HG03175 (cell line): ENCODE results near the gene SCGN.

Source experiments
- ATAC-seq: cut with Tn5 transposase; IDR thresholded peaks from one replicate; pipeline ENCODE4 v1.9.1; 2021; ENCODE audit warnings: mild to moderate bottlenecking, moderate library complexity; ENCODE audit not compliant: unreplicated experiment

SCGN gene

DNA sequence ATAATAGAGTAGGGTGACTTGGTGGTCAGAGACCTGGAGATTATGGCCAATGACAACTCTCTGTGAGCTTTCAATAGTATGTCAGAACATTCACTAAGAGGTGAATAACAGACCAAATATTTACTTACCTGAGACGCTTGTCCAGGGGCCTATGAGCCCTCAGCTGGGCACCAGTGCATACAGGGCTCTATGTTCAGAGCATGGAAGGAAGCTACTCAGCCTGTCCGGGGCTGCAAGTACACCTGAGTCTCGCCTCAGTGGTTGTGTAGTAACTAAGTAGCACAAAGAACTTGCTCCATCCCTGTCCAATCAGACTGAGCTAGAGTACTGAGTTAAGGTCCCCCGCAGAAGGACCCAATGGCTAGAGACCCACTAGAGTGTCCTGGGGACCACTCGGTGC lies 11.6 kb upstream of the SCGN start:
- ATAC-seq, result no peak

DNA sequence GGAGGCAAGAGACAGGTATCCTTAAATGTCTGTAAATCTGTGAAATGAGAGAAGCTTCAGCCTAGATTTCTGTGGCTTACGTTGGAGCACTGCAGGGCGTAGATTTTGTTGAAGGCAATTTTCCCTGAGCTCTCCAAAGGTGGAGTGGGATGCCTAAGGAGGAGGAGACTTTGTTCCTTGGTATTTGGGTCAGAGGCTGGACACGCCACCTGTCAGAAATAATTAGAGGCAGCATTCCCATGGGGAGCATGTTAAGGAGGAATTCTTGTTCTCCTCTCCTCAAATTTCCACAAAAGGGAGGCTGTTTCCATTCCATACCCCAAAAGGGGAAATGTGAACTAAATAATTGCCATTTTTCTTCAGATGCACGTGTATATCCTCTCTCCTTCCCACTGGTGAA lies 11.1 kb upstream of the SCGN start:
- no peak for ATAC-seq

DNA sequence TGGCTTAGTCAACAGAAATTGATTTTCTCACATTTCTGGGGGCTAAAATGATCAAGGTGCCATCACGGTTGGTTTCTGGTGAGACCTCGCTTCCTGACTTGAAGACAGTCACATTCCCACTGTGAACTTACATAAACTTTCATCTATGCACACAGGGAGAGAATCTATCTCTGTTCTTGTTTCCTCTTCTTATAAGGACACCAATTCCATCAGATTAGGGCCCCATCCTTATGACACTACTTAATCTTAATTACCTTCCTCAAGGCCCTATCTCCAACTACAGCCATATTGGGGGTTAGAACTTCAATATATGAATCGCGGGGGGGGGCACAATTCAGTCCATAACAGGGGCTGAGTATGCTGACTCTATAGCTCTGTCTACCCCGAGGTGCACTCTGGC lies 10.6 kb upstream of the SCGN start:
- ATAC-seq, result no peak

DNA sequence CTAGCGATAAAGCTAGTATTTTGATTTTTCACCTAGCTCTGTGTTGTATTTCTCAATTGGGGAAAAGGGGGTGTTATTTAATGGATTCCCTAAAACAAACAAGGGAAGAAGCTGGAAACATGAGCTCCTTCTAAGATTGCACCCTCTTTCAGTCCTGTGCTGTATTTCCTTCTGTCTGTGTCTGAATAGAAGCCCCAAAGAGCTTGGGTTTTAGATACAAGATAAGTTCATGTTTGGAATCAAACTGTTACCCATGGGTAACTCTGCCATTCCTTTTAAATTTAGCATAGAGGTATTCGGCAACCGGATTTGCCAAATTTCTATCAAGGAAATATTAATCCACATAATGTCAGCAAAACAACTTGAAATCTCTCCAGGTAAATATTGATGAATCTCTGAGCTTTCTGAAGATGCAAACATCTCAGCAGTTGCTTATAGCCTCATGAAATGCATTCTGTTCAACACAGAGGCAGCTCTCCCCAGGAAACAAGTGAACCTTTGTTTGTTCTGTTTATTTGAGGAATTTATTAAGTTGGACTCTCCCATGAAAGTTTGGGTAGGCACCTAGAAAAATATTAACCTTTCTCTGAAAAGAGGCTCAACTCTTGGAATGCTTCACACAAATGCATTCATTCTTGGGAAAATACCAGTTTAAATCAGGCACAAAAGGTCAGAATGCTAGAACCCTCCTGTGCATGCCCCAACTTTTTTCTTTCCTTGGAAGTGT lies 9.9 kb upstream of the SCGN start:
- ATAC-seq, result no peak

DNA sequence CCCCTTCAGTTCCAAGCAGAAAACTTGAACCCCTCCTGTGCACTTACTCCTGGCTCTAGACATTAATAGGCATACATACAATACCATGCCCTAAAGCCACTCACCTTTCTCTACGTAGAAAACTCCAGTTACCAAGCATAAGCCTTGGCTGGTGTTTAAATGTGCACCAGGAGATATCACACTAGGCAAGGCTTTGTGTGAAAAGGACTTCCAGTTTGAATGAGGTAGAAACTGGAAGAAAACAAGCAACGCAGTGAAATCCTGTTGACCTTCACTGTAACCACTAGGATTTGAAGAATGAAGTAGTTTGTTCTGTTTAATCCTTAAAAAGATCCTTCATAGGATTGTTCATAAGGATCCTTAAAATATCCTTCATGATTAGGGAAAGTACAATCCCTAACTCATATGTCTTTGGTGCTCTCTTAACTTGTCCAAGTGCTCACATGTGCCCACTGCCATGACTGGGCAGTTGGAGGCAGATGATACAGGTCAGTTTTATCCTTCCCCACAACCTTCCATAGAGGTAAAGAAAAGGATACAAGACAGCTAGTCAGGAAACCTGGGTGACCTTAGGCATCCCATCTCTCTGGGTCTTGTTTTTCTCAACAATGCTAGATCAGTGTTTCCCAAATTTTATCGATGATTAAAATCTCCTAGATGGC lies 9.2 kb upstream of the SCGN start:
- no peak for ATAC-seq

DNA sequence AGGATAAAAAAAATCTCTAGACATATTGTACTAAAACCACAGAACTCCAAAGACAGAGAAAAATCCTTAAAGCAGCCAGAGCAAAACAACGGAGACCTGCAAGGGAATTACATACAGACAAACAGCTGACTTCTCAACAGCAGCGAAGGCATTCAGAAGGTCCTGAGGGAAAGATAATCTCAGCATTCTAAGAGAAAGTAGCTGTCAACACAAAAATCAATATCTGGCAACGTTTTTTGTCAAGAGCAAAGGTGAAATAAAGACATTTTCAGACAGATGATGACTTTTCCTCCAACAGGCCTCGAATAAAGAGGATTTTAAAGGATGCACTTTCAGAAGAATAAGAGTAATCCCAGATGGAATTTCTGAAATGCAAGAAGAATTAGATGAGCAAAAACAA lies 6.1 kb upstream of the SCGN start:
- no peak for ATAC-seq

DNA sequence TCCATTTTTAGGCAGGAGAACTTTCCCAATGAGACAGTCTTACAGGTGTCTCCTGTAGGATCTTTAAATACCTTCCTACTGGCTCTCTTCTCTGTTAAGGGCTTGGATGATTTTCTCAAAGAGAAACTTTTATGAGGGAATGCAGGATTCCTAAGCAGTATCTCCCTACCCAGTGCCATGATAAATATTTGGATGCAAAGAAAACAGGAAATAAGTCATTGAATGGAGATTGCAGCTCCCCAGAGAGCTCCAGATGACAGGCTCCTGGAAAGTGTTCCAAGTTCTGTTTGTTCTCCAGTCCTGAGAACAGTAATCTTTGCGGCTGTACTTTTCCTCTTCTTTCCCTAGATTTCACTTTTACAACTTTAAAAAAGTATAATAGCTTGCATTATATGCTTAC lies 2.4 kb upstream of the SCGN start:
- no peak for ATAC-seq

DNA sequence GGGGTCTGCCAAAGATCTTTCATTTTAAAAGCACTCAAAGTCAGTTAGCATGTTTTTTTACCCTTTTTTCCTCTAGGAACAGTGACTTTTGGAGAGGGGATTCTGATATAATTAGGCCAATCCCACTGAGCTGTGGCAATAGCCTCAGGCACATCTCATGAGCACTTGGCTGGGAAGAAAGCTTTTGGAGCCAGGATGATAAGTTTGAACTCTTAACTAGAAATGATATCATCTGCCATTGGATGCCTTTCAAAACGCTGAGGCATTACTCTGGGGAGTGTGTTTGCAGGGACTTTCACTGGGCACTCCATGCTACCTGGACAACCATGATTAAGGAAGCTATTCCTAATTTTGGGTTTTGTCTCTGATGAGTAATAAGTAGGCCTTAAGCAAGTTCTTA lies 3.7 kb downstream of the SCGN start:
- ATAC-seq, result no peak

DNA sequence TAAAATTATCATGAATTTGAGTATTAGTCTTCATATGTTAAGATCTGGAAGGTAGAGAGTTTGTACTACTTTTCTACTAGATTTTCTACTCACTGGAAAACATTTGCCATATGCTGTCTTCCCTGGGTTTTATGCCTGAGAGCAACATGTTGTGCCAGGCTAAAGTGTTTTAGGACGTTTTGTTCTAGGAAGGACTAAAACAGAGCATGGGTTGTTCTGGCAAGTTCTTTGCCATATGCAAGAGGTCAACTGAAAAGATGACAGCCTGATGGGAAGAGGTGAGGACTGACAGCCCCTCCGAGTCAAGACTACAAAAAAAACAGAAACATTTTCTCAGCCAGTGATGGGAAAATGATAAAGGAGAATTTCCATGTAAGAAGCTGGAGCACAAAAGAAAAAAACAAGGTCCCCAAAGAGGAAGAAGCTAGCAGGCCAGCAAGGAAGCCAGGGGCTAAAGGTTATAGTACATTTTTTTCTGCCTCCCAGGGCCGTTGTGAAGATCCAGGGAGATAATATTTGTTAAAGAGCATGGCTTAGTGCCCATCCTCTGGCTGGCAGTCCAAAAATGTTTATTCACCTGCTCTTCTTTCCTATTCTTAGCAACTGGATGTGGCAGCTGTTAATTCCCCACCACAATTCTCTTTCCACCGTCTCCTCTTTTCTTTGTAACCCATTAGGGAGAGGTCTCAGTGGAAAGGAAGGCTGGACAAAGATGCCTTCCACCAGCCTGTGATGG lies 7.8 kb downstream of the SCGN start:
- ATAC-seq, result no peak

DNA sequence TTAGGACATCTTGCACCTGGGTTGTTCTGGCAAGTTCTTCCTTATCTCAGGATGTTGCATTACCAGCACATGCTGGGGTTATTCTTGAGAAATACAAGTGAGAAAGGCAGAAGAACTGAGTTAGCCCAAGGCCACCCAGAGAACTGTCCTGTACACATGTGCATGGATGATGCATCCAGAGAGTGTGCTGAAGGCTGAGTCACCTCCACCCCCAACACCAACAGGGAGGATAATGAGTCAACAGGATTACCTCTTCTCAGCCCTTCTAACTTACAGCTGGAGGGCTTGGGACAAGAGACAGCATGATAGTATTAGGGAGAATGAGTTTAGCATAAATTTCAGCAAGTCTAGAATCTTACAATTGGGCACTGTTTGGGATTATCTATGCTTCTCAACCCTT lies 8.5 kb downstream of the SCGN start:
- no peak for ATAC-seq

DNA sequence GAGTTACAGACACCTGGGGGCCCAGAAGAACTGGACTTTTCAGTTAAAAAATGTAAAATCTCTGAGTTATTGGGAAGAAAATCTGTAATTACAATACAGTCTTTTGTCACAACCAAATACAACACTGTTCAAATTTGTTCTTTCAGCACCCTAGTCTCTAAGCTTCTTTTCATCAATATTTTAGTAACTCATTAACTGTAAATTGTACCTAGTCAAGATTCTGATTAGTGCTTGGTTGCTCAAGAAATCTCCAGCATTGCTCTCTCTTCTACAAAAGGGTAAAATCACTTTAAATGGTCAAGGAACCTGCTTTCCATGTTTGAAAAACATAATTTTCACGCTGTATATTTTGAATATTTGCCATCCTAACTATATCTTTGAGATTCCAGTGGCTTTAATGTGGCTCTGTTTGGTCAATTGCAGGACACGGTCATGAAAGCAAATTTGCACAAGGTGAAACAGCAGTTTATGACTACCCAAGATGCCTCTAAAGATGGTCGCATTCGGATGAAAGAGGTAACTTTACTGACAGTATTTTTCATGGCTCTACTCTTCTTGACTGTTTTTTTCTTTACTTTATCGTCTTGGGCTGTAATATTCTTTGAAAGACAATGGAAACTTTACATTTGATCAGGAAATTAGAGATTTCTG lies 9.2 kb downstream of the SCGN start:
- no peak for ATAC-seq

DNA sequence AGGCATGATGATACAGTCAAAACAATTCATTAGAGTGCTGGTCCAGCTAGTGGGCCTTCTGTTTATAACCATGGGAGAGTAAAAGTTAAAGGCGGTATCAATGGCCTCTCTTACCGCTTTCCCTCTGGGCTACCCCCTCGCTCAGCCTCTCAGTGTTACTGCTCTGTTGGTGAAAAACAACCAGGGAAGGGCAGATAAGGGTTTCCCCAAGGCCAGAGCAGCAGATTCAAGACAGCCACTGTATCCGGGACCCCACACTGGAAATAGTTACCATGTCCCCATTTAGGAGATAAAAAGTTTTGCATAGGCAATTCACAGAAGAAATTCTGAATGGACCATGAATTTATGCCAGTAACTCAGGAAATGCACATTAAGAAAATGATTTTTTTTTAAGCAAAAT lies 13.4 kb downstream of the SCGN start:
- no peak for ATAC-seq

DNA sequence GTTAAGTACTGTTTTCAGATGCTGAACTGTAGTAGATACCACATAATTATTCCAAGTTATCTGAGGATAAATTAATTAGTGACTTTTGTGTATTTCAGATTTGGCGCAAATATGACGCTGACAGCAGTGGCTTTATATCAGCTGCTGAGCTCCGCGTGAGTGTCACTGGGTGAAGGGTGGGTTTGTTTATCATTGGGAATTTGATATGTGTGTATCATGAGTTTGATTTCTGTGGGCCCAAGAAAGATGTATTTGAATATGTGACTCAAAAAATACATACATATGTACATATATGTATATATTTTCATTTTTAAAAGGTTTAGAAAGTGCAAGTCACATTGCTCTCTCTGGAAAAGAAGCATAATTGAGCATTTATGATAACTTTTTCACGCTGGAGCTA lies 17.4 kb downstream of the SCGN start:
- ATAC-seq, result no peak

DNA sequence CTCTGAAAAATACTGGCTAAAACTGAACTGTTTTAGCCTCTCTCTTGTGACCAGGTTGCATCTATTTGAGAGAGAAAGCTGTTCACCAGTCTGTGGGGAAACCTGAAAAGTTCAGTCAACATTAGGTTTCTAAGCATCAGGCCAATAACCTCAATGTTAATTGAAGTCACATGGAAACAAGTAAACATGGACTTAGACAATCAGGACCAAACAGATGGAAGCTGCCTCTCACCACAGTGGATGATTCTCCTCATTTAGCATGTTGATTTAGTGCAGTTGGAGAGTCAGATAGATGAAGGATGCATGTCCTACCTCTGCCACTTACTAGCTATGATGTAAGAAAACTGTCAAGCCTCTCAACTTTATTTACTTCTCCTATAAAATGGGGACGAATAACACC lies 18.2 kb downstream of the SCGN start:
- ATAC-seq, result no peak

DNA sequence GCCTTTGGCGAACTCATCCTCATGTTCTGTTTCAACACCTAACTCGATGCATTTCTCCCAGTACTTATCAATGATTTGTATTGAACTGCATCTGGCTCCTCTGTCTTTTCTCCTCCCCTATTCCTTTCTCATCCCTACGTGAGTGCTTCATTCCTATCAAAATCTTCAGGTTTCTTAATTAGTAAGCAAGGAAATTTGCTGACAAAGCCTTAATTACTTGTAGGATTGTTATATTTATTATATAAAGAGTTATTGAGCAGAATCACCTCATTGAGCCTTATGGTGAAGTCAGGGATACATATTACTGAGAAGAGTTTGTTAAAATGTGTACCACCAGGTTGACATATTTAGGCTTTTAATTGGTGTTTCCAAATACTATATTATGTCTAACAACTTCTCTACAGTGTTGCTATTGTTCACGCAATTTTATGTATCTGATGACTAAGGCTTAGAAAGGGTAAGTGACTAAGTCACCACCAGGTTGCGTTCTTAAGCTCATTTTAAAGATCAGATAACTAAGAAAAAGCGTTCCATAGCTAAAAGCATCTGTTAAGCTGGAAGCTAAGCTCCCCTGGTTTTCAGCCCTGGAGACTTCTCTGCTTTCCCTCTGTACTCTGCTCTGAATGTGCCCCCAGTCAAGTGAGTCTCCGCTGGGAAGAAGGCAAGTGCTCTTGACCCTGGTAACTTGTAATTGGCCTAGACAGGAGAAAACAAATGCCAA lies 18.9 kb downstream of the SCGN start:
- ATAC-seq, result no peak

DNA sequence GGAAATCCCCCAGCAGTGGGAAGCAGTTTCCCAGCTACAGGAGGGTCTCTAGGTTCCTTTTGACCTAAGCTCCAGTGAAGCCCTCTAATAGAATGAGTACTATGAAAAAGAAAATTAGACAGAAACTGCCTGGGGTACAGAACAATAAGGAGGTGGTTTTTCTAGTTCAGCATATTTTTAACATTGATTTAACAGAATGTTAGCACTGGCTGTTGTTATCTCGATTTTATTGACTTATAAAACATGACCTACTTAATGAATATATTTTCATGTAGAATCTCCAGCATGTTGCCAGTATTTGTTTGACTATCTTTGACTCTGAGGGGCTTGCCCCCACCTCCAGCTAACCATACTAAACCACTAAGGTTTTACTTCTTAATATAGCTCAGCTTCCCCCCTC lies 19.6 kb downstream of the SCGN start:
- no peak for ATAC-seq

DNA sequence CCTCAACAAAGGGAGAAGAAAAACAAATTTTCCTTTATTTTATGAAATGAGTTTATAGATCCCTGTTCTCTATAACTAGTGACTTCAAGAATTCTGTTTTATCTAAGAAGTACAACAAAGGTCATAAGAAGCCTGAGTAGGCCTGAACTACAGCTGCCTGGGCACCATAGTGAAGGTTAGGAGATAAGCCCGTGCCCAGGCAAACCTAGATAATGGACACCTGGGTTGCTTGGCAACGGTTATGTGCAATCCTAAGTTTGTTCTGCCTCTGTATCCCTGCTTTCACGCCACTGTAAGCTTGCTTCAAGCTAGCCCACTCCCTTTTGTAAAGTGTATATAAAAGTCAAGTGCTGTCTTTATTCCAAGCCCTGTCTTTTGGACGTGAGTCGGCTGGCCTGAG lies 23.2 kb downstream of the SCGN start:
- no peak for ATAC-seq

DNA sequence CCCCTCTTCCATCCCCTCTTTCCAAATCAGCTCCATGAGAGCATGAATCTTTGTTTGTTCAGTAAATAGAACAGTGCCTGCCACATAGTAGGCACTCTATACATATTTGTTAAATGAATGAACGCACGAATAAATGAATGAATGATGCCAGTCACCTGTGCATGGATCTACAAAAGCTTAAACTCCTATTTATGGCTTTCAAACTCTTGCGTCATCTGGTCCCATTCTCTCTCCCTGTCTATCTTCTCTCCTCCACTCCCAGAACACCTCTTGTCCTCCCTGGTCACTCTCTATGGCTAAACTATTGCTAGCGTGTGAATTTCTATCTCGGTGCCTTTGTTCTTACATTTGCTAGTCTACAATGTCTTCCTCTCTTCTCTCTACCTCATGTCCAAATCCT lies 24.8 kb downstream of the SCGN start:
- ATAC-seq, result no peak

DNA sequence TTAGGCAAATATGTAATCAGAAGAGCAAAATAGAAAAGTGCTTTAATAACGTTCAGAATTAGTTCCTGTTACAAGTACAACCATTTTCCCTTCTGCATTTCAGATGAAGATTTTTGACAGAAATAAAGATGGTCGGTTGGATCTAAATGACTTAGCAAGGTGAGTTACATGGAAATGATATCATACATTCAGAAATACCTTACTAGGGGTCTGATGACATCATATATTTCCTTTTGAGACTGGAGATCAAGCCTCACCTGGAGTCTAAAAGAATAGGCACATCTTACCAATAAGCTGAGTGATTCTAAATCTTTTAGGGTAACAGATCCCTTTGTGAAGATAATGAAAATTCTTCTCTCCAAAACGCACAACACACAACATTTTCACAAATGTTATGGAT lies 29.8 kb downstream of the SCGN start:
- ATAC-seq, result no peak

DNA sequence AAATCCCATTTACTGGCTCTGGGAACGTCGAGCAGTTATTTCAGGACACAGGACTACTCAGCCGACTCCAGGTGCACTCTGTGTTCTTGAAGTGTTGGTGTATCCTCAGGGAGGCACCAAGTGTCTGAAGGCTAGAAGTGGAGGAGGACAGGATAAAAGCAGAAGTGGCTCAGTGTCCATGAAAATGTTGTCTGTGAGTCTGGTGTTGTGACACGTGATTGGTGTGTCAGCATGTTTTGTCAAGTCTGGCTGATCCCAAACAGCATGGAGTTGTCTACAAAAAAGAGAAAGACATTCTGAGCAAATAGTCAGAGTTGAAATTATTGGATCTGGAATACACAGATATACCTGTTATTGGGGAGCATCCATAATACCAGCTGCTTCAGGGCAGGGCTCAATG lies 30.3 kb downstream of the SCGN start:
- no peak for ATAC-seq

DNA sequence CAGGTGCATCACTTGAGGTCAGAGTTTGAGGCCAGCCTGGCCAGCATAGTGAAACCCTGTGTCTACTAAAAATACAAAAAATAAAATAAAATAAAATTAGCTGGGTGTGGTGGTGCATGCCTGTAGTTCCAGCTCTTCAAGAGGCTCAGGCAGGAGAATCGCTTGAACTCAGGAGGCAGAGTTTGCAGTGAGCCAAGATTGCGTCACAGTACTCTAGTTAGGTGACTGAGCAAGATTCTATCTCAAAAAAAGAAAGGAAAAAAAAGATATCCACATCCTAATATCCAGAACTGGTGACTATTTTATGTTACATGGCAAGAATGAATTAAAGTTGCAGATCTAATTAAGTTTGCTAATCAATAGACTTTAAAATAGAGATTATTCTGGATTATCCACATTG lies 32.5 kb downstream of the SCGN start:
- no peak for ATAC-seq
